T-helper 2 cell treated with Interferon-gamma antibody and Interleukin-4, amounts not matched to agents 5 μg/mL and 100 μg/mL, for 36 hours (primary cell): ENCODE results near the gene SH3GLB2.
"Not testable (repeated sequence)": the region's sequence is repeated elsewhere in the genome, so short reads cannot be mapped to it uniquely, and the experiment has no call there.

ENCODE experiments used
- DNase-seq: peaks from one replicate; pipeline ENCODE4 v3.0.0; 2021; ENCODE audit warnings: low spot score
- H3K27ac Mint-ChIP-seq: one replicate; pipeline ENCODE4 v1.8.0; 2021; ENCODE audit warnings: mild to moderate bottlenecking, mixed read lengths
- H3K27me3 Mint-ChIP-seq: one replicate; pipeline ENCODE4 v1.8.0; 2021; ENCODE audit warnings: low read depth, mixed read lengths
- H3K36me3 Mint-ChIP-seq: one replicate; pipeline ENCODE4 v1.8.0; 2021; ENCODE audit warnings: low read depth, mixed read lengths
- H3K4me1 Mint-ChIP-seq: one replicate; pipeline ENCODE4 v1.8.0; 2021; ENCODE audit warnings: low read depth, mixed read lengths
- H3K4me3 Mint-ChIP-seq: one replicate; pipeline ENCODE4 v1.8.0; 2022; ENCODE audit warnings: mild to moderate bottlenecking, moderate library complexity, mixed read lengths
- H3K9me3 Mint-ChIP-seq: one replicate; pipeline ENCODE4 v1.8.0; 2021; ENCODE audit warnings: mixed read lengths

Gene SH3GLB2

DNA sequence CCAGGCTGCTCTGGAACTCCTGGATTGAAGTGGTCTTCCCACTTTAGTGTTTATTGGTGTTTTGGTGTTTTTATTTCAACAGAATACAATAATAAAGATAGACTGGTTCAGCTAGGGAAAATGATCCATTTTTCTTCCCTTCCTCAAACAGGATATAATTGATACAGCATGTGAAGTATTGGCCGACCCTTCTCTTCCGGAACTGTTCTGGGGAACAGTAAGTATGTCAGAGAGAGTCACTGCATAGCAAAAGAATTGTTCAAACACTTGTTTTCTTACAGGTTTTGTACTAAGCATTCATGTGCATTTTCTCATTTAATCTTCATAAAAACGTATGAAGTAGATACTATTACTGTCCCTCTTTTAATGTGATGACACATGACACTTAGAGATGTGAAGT, 49.0 kb downstream of the SH3GLB2 start:
- no peak for DNase-seq
- H3K4me1 Mint-ChIP-seq: no peaks in the 10 kb centered on the region
- H3K27me3 Mint-ChIP-seq: no peaks in the 10 kb centered on the region
- no peak overlapping the region for H3K4me3 Mint-ChIP-seq
- H3K9me3 Mint-ChIP-seq: no peaks in the 10 kb centered on the region
- H3K36me3 Mint-ChIP-seq: peaks cover 62% of the 10 kb centered on the region
- H3K27ac Mint-ChIP-seq: no peak overlapping the region

DNA sequence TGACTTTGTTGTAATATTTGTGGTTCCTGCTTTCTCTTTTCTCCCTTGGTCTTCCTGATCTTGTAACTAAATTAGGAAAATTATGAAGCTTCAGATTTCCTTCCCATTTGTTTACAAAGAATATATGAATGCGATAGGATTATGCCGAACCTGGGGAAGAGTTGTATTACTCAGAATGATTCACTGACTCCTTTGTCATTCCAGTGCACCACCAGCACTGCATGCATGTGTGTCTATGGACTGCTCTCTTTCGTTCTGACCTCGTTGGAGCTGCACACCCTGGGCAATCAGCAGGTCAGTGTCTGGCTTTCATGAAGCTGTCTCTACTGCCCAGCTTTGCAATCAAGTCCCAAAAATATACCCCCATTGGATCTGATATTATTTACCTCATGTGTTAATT, 55.2 kb downstream of the SH3GLB2 start:
- Mint-ChIP-seq H3K36me3 (peaks cover 63% of the 10 kb centered on the region), H3K27me3 (no peaks in the 10 kb centered on the region), H3K4me3 (no peak overlapping the region), H3K27ac (no peak overlapping the region), H3K4me1 (no peaks in the 10 kb centered on the region), H3K9me3 (no peaks in the 10 kb centered on the region)
- no peak for DNase-seq

DNA sequence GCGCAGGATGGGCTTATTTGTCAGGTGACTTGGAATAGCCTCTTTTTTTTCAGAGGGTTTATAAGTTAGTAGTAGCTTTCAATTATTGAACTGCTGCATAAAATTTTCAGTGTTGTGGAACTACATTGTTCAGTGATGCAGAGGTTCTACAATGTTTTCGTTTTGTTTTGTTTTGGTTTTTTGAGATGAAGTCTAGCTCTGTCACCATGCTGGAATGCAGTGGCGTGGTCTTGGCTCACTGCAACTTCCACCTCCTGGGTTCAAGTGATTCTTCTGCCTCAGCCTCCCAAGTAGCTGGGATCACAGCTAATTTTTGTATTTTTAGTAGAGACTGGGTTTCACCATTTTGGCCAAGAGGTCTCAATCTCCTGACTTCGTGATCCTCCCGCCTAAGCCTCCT, 58.6 kb downstream of the SH3GLB2 start:
- H3K27me3 Mint-ChIP-seq: no peaks in the 10 kb centered on the region
- no peak overlapping the region for H3K4me3 Mint-ChIP-seq
- peaks cover 54% of the 10 kb centered on the region for H3K36me3 Mint-ChIP-seq
- H3K9me3 Mint-ChIP-seq: no peaks in the 10 kb centered on the region
- no peak overlapping the region for H3K27ac Mint-ChIP-seq
- no peaks in the 10 kb centered on the region for H3K4me1 Mint-ChIP-seq
- DNase-seq: no peak

- H3K27me3 Mint-ChIP-seq, H3K4me1 Mint-ChIP-seq: not testable (repeated sequence)
These were observed 66.7 kb downstream of the SH3GLB2 start for GRCh38 chr9:128961403-128961802.

More at GRCh38 chr9:128961403-128961802, 66.7 kb downstream of the SH3GLB2 start:
- DNase-seq, H3K4me3 Mint-ChIP-seq, H3K27ac Mint-ChIP-seq, H3K9me3 Mint-ChIP-seq: not testable (repeated sequence)
- H3K36me3 Mint-ChIP-seq: peaks cover 36% of the 10 kb centered on the region
